ENCODE measurements around the gene DEGS1. TPM values are rescaled to one million over a fixed set of nuclear protein-coding genes. Genes with fewer than 3 reads are reported as not detected.

Gene DEGS1
- total RNA-seq, 1 experiment from 2014 or later: 82.8 TPM

- ChIA-PET POLR2A (no interaction called here), CTCF (no interaction called here)
- Histone ChIP-seq H3K27ac (ENCODE audit: low read length) (no peak overlapping the region), H3K9me3 (ENCODE audit: control insufficient read depth, insufficient read depth, low read depth, low read length) (no peaks in the 10 kb centered on the region), H3K36me3 (ENCODE audit: control insufficient read depth, insufficient read depth, low read length) (no peaks in the 10 kb centered on the region), H3K4me3 (ENCODE audit: low read depth in 2 of 2, low read length in 2 of 2) (no peak overlapping the region), H3K27me3 (ENCODE audit: control insufficient read depth, insufficient read depth, low read length) (no peaks in the 10 kb centered on the region), H3K4me1 (ENCODE audit: control insufficient read depth, insufficient read depth, low read length) (no peaks in the 10 kb centered on the region)
- TF ChIP-seq REST (IDR thresholded peaks at IDR 0.05; ENCODE audit: insufficient read depth in 1 of 2, low read depth in 2 of 2, low read length in 1 of 2): no peak
- no peak for TF ChIP-seq POLR2AphosphoS5 (IDR thresholded peaks at IDR 0.05; ENCODE audit: low read depth, low read length)
- no peak for TF ChIP-seq TCF7L2 (IDR thresholded peaks at IDR 0.05; ENCODE audit: low read depth, low read length)
- TF ChIP-seq CTCF (IDR thresholded peaks at IDR 0.05): no peak
- TF ChIP-seq SIN3A (IDR thresholded peaks at IDR 0.05; ENCODE audit: borderline replicate concordance, insufficient read depth, low read depth, low read length): no peak
- DNase-seq (ENCODE audit: low read depth, low spot score) (no peak), ATAC-seq (no peak)
- in situ Hi-C loops (cut with HindIII; ENCODE audit: low pct_unique_long_range_greater_than_20kb, low sequenced_read_pairs) (no loop called here), intact Hi-C loops (cut with micrococcal nuclease; ENCODE audit: unreplicated experiment) (no loop called here)
- no TSS peak for BruUV-seq (replicated peaks)
These were observed 55.2 kb downstream of the DEGS1 start for GRCh38 chr1:224238212-224238611.

- H3K27ac ChIP-seq (ENCODE audit: low read length): no peak overlapping the region
- no peak for DNase-seq (ENCODE audit: low read depth, low spot score)
- no peaks in the 10 kb centered on the region for H3K9me3 ChIP-seq (ENCODE audit: control insufficient read depth, insufficient read depth, low read depth, low read length)
- TF ChIP-seq POLR2AphosphoS5 (IDR thresholded peaks at IDR 0.05; ENCODE audit: low read depth, low read length): no peak
- no peak for TF ChIP-seq TCF7L2 (IDR thresholded peaks at IDR 0.05; ENCODE audit: low read depth, low read length)
- no peak for TF ChIP-seq CTCF (IDR thresholded peaks at IDR 0.05)
- no peak for TF ChIP-seq SIN3A (IDR thresholded peaks at IDR 0.05; ENCODE audit: borderline replicate concordance, insufficient read depth, low read depth, low read length)
- no peak for TF ChIP-seq REST (IDR thresholded peaks at IDR 0.05; ENCODE audit: insufficient read depth in 1 of 2, low read depth in 2 of 2, low read length in 1 of 2)
- H3K4me3 ChIP-seq (ENCODE audit: low read depth in 2 of 2, low read length in 2 of 2): no peak overlapping the region
- BruUV-seq (replicated peaks): no TSS peak
- no peaks in the 10 kb centered on the region for H3K4me1 ChIP-seq (ENCODE audit: control insufficient read depth, insufficient read depth, low read length)
- intact Hi-C loops (cut with micrococcal nuclease; ENCODE audit: unreplicated experiment): no loop called here
- ChIA-PET POLR2A (no interaction called here), CTCF (no interaction called here)
- in situ Hi-C loops (cut with HindIII; ENCODE audit: low pct_unique_long_range_greater_than_20kb, low sequenced_read_pairs): no loop called here
- ATAC-seq: no peak
- no peaks in the 10 kb centered on the region for H3K27me3 ChIP-seq (ENCODE audit: control insufficient read depth, insufficient read depth, low read length)
- H3K36me3 ChIP-seq (ENCODE audit: control insufficient read depth, insufficient read depth, low read length): no peaks in the 10 kb centered on the region
These were observed 55.7 kb downstream of the DEGS1 start for GRCh38 chr1:224238756-224239155.

Other genes with a start within 250 kb of the DEGS1 start
- gene FBXO28, start 69.1 kb upstream of the DEGS1 start, total RNA-seq (2021; ENCODE audit: unreplicated experiment): 36.6 TPM
- gene NVL, start 146.9 kb downstream of the DEGS1 start, total RNA-seq (2021; ENCODE audit: unreplicated experiment): 25.0 TPM
- gene CNIH4, start 173.6 kb downstream of the DEGS1 start, total RNA-seq (2021; ENCODE audit: unreplicated experiment): 53.8 TPM